Stimulated activated CD8-positive, alpha-beta memory T cell treated with anti-CD3 and anti-CD28 coated beads, Interleukin-12 subunit alpha, Interleukin-12 subunit beta, amount 100 ng/mL, for 4 hours (primary cell): ENCODE results near the gene POLR3E.
A peak's percentile ranks its signal among the peaks of the same experiment; 100 is the strongest.

Source experiments
- DNase-seq: peaks from one replicate; pipeline ENCODE4 v3.0.0-alpha.2; 2020; ENCODE audit warnings: low read depth

Gene POLR3E

GRCh38 chr16:22297114-22297870 is at the start of gene POLR3E:
Gene POLR3E, plus strand, starts transcription at chr16:22297409. Its CDS starts 5,560 bp downstream, at chr16:22302969.
- peak; percentile 100 for DNase-seq

- DNase-seq = no peak
These were observed 46.7 kb upstream of the POLR3E start for GRCh38 chr16:22250522-22250921.

GRCh38 chr16:22252317-22252716 is 44.9 kb upstream of the POLR3E start:
- no peak for DNase-seq

- DNase-seq = no peak
These were observed 43.9 kb upstream of the POLR3E start for GRCh38 chr16:22253272-22253671.

GRCh38 chr16:22255335-22255734 is 41.9 kb upstream of the POLR3E start:
- no peak for DNase-seq

- DNase-seq = no peak
These were observed 39.8 kb upstream of the POLR3E start for GRCh38 chr16:22257440-22257839.

- no peak for DNase-seq
These were observed 36.7 kb upstream of the POLR3E start for GRCh38 chr16:22260490-22260889.

- DNase-seq = no peak
These were observed 34.7 kb upstream of the POLR3E start for GRCh38 chr16:22262460-22262859.

- no peak for DNase-seq
These were observed 32.4 kb upstream of the POLR3E start for GRCh38 chr16:22264786-22265185.

- no peak for DNase-seq
These were observed 31.9 kb upstream of the POLR3E start for GRCh38 chr16:22265351-22265750.

- DNase-seq = no peak
These were observed 30.7 kb upstream of the POLR3E start for GRCh38 chr16:22266546-22266945.

- no peak for DNase-seq
These were observed 29.4 kb upstream of the POLR3E start for GRCh38 chr16:22267764-22268163.

- DNase-seq = no peak
These were observed 26.7 kb upstream of the POLR3E start for GRCh38 chr16:22270525-22270924.

GRCh38 chr16:22272870-22273650 is 24.1 kb upstream of the POLR3E start:
- no peak for DNase-seq

GRCh38 chr16:22274916-22275315 is 22.3 kb upstream of the POLR3E start:
- DNase-seq = no peak

- no peak for DNase-seq
These were observed 18.6 kb upstream of the POLR3E start for GRCh38 chr16:22278441-22279230.

- no peak for DNase-seq
These were observed 14.8 kb upstream of the POLR3E start for GRCh38 chr16:22282254-22282892.

- DNase-seq = no peak
These were observed 12.6 kb upstream of the POLR3E start for GRCh38 chr16:22284637-22285036.

GRCh38 chr16:22285080-22285479 is 12.1 kb upstream of the POLR3E start:
- no peak for DNase-seq

- no peak for DNase-seq
These were observed 6.2 kb upstream of the POLR3E start for GRCh38 chr16:22291020-22291419.

- no peak for DNase-seq
These were observed 5.3 kb upstream of the POLR3E start for GRCh38 chr16:22291860-22292318.

- no peak for DNase-seq
These were observed 4.9 kb upstream of the POLR3E start for GRCh38 chr16:22292320-22292719.
